Activated T-cell treated with anti-CD3 and anti-CD28 coated beads for 24 hours (primary cell): ENCODE measurements around the gene COA8.
"Not testable (repeated sequence)": the region's sequence is repeated elsewhere in the genome, so short reads cannot be mapped to it uniquely, and the experiment has no call there.

ENCODE experiments used
- DNase-seq: peaks from one replicate; pipeline ENCODE4 v3.0.0-alpha.2; 2020; ENCODE audit warnings: low read depth

COA8 gene

GRCh38 chr14:103525430-103526246 lies 37.1 kb upstream of the COA8 start:
- DNase-seq, result not testable (repeated sequence)

GRCh38 chr14:103526247-103526913 lies 36.4 kb upstream of the COA8 start:
- no peak for DNase-seq

- DNase-seq, result no peak
These were observed 35.9 kb upstream of the COA8 start for GRCh38 chr14:103526914-103527248.

- DNase-seq, result peak; percentile 16
These were observed 35.2 kb upstream of the COA8 start for GRCh38 chr14:103527408-103528145.

GRCh38 chr14:103528146-103528586 lies 34.6 kb upstream of the COA8 start:
- no peak for DNase-seq

GRCh38 chr14:103528587-103529382 lies 34.0 kb upstream of the COA8 start, which contains the start of gene TRMT61A:
TRMT61A (plus strand) TSS chr14:103529196; CDS start chr14:103529979, 783 bp downstream.
- peak; percentile 69 for DNase-seq

- DNase-seq, result no peak
These were observed 33.1 kb upstream of the COA8 start for GRCh38 chr14:103529383-103530365.

- no peak for DNase-seq
These were observed 32.4 kb upstream of the COA8 start for GRCh38 chr14:103530390-103530789.

GRCh38 chr14:103530831-103531230 lies 31.9 kb upstream of the COA8 start:
- no peak for DNase-seq

- no peak for DNase-seq
These were observed 31.1 kb upstream of the COA8 start for GRCh38 chr14:103531421-103532215.

- DNase-seq, result no peak
These were observed 30.3 kb upstream of the COA8 start for GRCh38 chr14:103532216-103533136.

- DNase-seq, result no peak
These were observed 29.4 kb upstream of the COA8 start for GRCh38 chr14:103533137-103533998.

GRCh38 chr14:103533999-103534575 lies 28.7 kb upstream of the COA8 start:
- no peak for DNase-seq

GRCh38 chr14:103534576-103535061 lies 28.1 kb upstream of the COA8 start:
- DNase-seq, result no peak

GRCh38 chr14:103535081-103535890 lies 27.5 kb upstream of the COA8 start:
- DNase-seq, result no peak

GRCh38 chr14:103535891-103536565 lies 26.7 kb upstream of the COA8 start:
- DNase-seq, result no peak
